H1 (cell line): ENCODE measurements around the gene OSBPL2. TPM values are rescaled to one million over a fixed set of nuclear protein-coding genes. Genes with fewer than 3 reads are reported as not detected.

Experiments used
- GABPA ChIP-seq: IDR thresholded peaks from 2 replicates; pipeline ENCODE4 v1.6.1; 2011; ENCODE audit warnings: mild to moderate bottlenecking, low read length, moderate library complexity, borderline replicate concordance; ENCODE audit not compliant: insufficient read depth
- SIX5 ChIP-seq: IDR thresholded peaks from 2 replicates; pipeline ENCODE4 v1.6.1; 2011; ENCODE audit warnings: mild to moderate bottlenecking, low read depth, low read length
- USF2 ChIP-seq: IDR thresholded peaks from 2 replicates; pipeline ENCODE4 v1.6.1; 2011; ENCODE audit warnings: low read length, improper control_type of control experiment
- polyA plus RNA-seq, 7 experiments: library from polyadenylated mRNA; depleted of rRNA in 3 of 7; stranded (reverse) in 5 of 7; unstranded in 2 of 7; fragments of >200 nt in 5 of 7; fragments of 200-250 nt in 2 of 7; gene quantifications; 1 replicate in 5 of 7; 2 replicates in 1 of 7; 4 replicates in 1 of 7; pipeline versions ENCODE4 v1.2.1 to v1.2.3, GENCODE V29; 2011 to 2013; ENCODE audit warnings: missing spikeins in 2 of 7, mixed read lengths in 2 of 7
- total RNA-seq: library from RNA; stranded (reverse); fragmentation: NEBNext Ultra II Directional; extraction: Animal tissue kit (Norgen Biotek cat#: 25700); gene quantifications from 2 replicates; pipeline ENCODE4 v1.2.1, GENCODE V29; 2021

Gene OSBPL2
- total and polyA plus RNA-seq, 2 of the 8 experiments (the other 6 are each of a cell fraction or from before 2014, with no cell fraction given) = 11.7 to 42.4 TPM

GRCh38 chr20:62311832-62312661 lies 73.7 kb downstream of the OSBPL2 start (continued):
- TF ChIP-seq USF2 (no peak), SIX5 (no peak), GABPA (no peak)
